GM18517 (cell line): Measurements from ENCODE around the gene CFL1.
A peak's percentile ranks its signal among the peaks of the same experiment; 100 is the strongest.
"Not testable (repeated sequence)": the region's sequence is repeated elsewhere in the genome, so short reads cannot be mapped to it uniquely, and the experiment has no call there.

Experiments used
- ATAC-seq: cut with Tn5 transposase; IDR thresholded peaks from one replicate; pipeline ENCODE4 v1.9.1; 2021; ENCODE audit warnings: mild to moderate bottlenecking, moderate library complexity; ENCODE audit not compliant: unreplicated experiment

The CFL1 gene

GRCh38 chr11:65844231-65844872 is 13.6 kb downstream of the CFL1 start:
- ATAC-seq = no peak

GRCh38 chr11:65843811-65844210 is 14.2 kb downstream of the CFL1 start:
- no peak for ATAC-seq

- ATAC-seq = no peak
Observed at GRCh38 chr11:65842144-65842543, 15.8 kb downstream of the CFL1 start.

- no peak for ATAC-seq
Observed at GRCh38 chr11:65834202-65834601, 23.8 kb downstream of the CFL1 start.

- peak; percentile 62 for ATAC-seq
Observed at GRCh38 chr11:65833297-65834030, 24.5 kb downstream of the CFL1 start, which contains the start of gene SNX32. TSS of gene SNX32 (plus strand) at chr11:65833963. CDS start at chr11:65834066, 103 bp downstream.

- not testable (repeated sequence) for ATAC-seq
Observed at GRCh38 chr11:65832231-65832630, 25.7 kb downstream of the CFL1 start.

- ATAC-seq = no peak
Observed at GRCh38 chr11:65829459-65829858, 28.5 kb downstream of the CFL1 start.

GRCh38 chr11:65826984-65827735 is 30.8 kb downstream of the CFL1 start:
- no peak for ATAC-seq

- no peak for ATAC-seq
Observed at GRCh38 chr11:65822776-65823528, 35.0 kb downstream of the CFL1 start.

- ATAC-seq = no peak
Observed at GRCh38 chr11:65821107-65821506, 36.9 kb downstream of the CFL1 start.

GRCh38 chr11:65817835-65818680 is 39.9 kb downstream of the CFL1 start:
- ATAC-seq = peak; percentile 69

- ATAC-seq = no peak
Observed at GRCh38 chr11:65817312-65817834, 40.6 kb downstream of the CFL1 start.

GRCh38 chr11:65816696-65817095 is 41.3 kb downstream of the CFL1 start:
- ATAC-seq = no peak

- no peak for ATAC-seq
Observed at GRCh38 chr11:65814986-65815565, 42.9 kb downstream of the CFL1 start.

- no peak for ATAC-seq
Observed at GRCh38 chr11:65814131-65814985, 43.6 kb downstream of the CFL1 start.

- ATAC-seq = no peak
Observed at GRCh38 chr11:65811764-65812475, 46.1 kb downstream of the CFL1 start.

GRCh38 chr11:65810046-65810868 is 47.7 kb downstream of the CFL1 start:
- no peak for ATAC-seq
